Activated naive CD4-positive, alpha-beta T cell treated with anti-CD3 and anti-CD28 coated beads, Interleukin-2, amount 50 U/mL, for 16 hours (primary cell): ENCODE results near the gene HACE1.
"Not testable (repeated sequence)": the region's sequence is repeated elsewhere in the genome, so short reads cannot be mapped to it uniquely, and the experiment has no call there.

ENCODE experiments used
- DNase-seq: peaks from one replicate; pipeline ENCODE4 v3.0.0-alpha.2; 2020

The HACE1 gene

GRCh38 chr6:104829183-104829958 is 30.3 kb downstream of the HACE1 start:
- DNase-seq: no peak

GRCh38 chr6:104828478-104828877 is 31.2 kb downstream of the HACE1 start:
- DNase-seq: no peak

GRCh38 chr6:104820820-104821219 is 38.9 kb downstream of the HACE1 start:
- not testable (repeated sequence) for DNase-seq

- DNase-seq: no peak
These were observed 43.6 kb downstream of the HACE1 start for GRCh38 chr6:104816125-104816524.

GRCh38 chr6:104814743-104815142 is 45.0 kb downstream of the HACE1 start:
- DNase-seq: no peak

GRCh38 chr6:104813552-104813951 is 46.2 kb downstream of the HACE1 start:
- no peak for DNase-seq

GRCh38 chr6:104809116-104809515 is 50.6 kb downstream of the HACE1 start:
- DNase-seq: no peak

GRCh38 chr6:104805335-104805734 is 54.4 kb downstream of the HACE1 start:
- not testable (repeated sequence) for DNase-seq

GRCh38 chr6:104799134-104799657 is 60.5 kb downstream of the HACE1 start:
- no peak for DNase-seq

- no peak for DNase-seq
These were observed 63.5 kb downstream of the HACE1 start for GRCh38 chr6:104796031-104796785.

- no peak for DNase-seq
These were observed 64.4 kb downstream of the HACE1 start for GRCh38 chr6:104795363-104795762.

GRCh38 chr6:104789770-104790190 is 69.9 kb downstream of the HACE1 start:
- DNase-seq: no peak

GRCh38 chr6:104788400-104788799 is 71.3 kb downstream of the HACE1 start:
- no peak for DNase-seq

- DNase-seq: no peak
These were observed 72.4 kb downstream of the HACE1 start for GRCh38 chr6:104787305-104787704.

GRCh38 chr6:104784884-104785283 is 74.8 kb downstream of the HACE1 start:
- no peak for DNase-seq

- DNase-seq: no peak
These were observed 88.4 kb downstream of the HACE1 start for GRCh38 chr6:104771258-104771832.

GRCh38 chr6:104768906-104769305 is 90.8 kb downstream of the HACE1 start:
- DNase-seq: no peak

- DNase-seq: no peak
These were observed 93.1 kb downstream of the HACE1 start for GRCh38 chr6:104766595-104766994.

GRCh38 chr6:104754788-104755409 is 104.8 kb downstream of the HACE1 start:
- no peak for DNase-seq

GRCh38 chr6:104753251-104753650 is 106.5 kb downstream of the HACE1 start:
- DNase-seq: no peak

- no peak for DNase-seq
These were observed 109.3 kb downstream of the HACE1 start for GRCh38 chr6:104750449-104750848.

GRCh38 chr6:104739124-104739523 is 120.6 kb downstream of the HACE1 start:
- not testable (repeated sequence) for DNase-seq

GRCh38 chr6:104737567-104737966 is 122.2 kb downstream of the HACE1 start:
- DNase-seq: not testable (repeated sequence)
